HepG2 (cell line): ENCODE data around the gene LINS1. TPM values are rescaled to one million over a fixed set of nuclear protein-coding genes. Genes with fewer than 3 reads are reported as not detected.

ENCODE experiments used
- ATAC-seq: fragments of 200-7000 bp; cut with Tn5 transposase; 3 replicates; pipeline ENCODE4 v1.9.1; 2020; ENCODE audit warnings: mild to moderate bottlenecking, moderate library complexity
- BruUV-seq: library from RNA; stranded (reverse); fragments of 400-500 nt; replicated peaks from 2 replicates; lab custom pipeline; 2021; lab: Mats Ljungman, UMichigan
- CTCF ChIA-PET: fragments of 300-600 bp; formaldehyde crosslinking; extraction: SDS; loops from one replicate; lab custom pipeline; 2021; ENCODE audit warnings: low total read pairs, inconsistent platforms, low intra/inter-chr PET ratio; lab: Yijun Ruan, JAX
- POLR2A ChIA-PET: fragments of 350-600 bp; sonication (Branson Sonifier 250); formaldehyde crosslinking; loops from one replicate; lab custom pipeline; 2020; ENCODE audit warnings: antibody characterized with exemption, inconsistent platforms; lab: Yijun Ruan, JAX
- DNase-seq: peaks from one replicate; pipeline ENCODE4 v3.0.0-alpha.2; 2015; ENCODE audit warnings: low spot score
- FAIRE-seq: peaks from 3 replicates; lab custom pipeline; 2011; peaks lifted over from hg19 to GRCh38; lab: Jason Lieb, UNC
- H2AFZ ChIP-seq: one replicate; pipeline ENCODE4 v1.6.1; 2011; ENCODE audit warnings: low read length, inconsistent platforms
- H3K27ac ChIP-seq: fragments of 300-600 bp; 3 replicates; pipeline ENCODE4 v1.8.0; 2011; ENCODE audit warnings: mixed run types, mild to moderate bottlenecking, mixed read lengths, low read length, inconsistent platforms; ENCODE audit not compliant: insufficient read depth; ENCODE audit errors: extremely low read length
- H3K27me3 ChIP-seq, 2 experiments: fragments of 200-600 bp in 1 of 2; 2 replicates in 1 of 2; 3 replicates in 1 of 2; pipeline versions ENCODE4 v1.6.0 to v1.8.0; 2011; ENCODE audit warnings: low read length in 2 of 2, mild to moderate bottlenecking in 2 of 2, moderate library complexity in 2 of 2, inconsistent platforms in 1 of 2; ENCODE audit not compliant: insufficient read depth in 2 of 2, control insufficient read depth in 1 of 2
- H3K36me3 ChIP-seq, 2 experiments: fragments of 200-600 bp in 1 of 2; replicated peaks in 1 of 2; 2 replicates in 1 of 2; 3 replicates in 1 of 2; pipeline versions ENCODE4 v1.5.1 to v1.8.0; 2011; ENCODE audit warnings: low read length in 2 of 2, inconsistent platforms in 1 of 2; ENCODE audit not compliant: insufficient read depth in 2 of 2, control insufficient read depth in 1 of 2
- H3K4me1 ChIP-seq: 2 replicates; pipeline ENCODE4 v1.5.1; 2012; ENCODE audit warnings: low read length, inconsistent platforms; ENCODE audit not compliant: insufficient read depth
- H3K4me2 ChIP-seq: 2 replicates; pipeline ENCODE4 v1.6.0; 2011; ENCODE audit warnings: low read depth, low read length, inconsistent platforms
- H3K4me3 ChIP-seq, 3 experiments: fragments of 200-600 bp in 1 of 3; sonication (generic), shearing (Covaris generic) in 1 of 3; replicated peaks in 1 of 3; 2 replicates each; pipeline ENCODE4 v1.5.1; 2011 to 2016; ENCODE audit warnings: low read length in 3 of 3, inconsistent platforms in 2 of 3, low read depth in 2 of 3, mild to moderate bottlenecking in 2 of 3, control low read depth in 1 of 3, mixed read lengths in 1 of 3; ENCODE audit not compliant: insufficient read depth in 1 of 3
- H3K79me2 ChIP-seq: one replicate; pipeline ENCODE4 v1.6.1; 2011; ENCODE audit warnings: low read length, inconsistent platforms; ENCODE audit not compliant: insufficient read depth
- H3K9ac ChIP-seq: 2 replicates; pipeline ENCODE4 v1.6.0; 2011; ENCODE audit warnings: mild to moderate bottlenecking, low read depth, low read length, inconsistent platforms; ENCODE audit not compliant: insufficient read depth
- H3K9me3 ChIP-seq: 2 replicates; pipeline ENCODE4 v1.5.1; 2012; ENCODE audit warnings: mild to moderate bottlenecking, low read length
- H4K20me1 ChIP-seq: 2 replicates; pipeline ENCODE4 v1.6.0; 2011; ENCODE audit warnings: inconsistent platforms, mild to moderate bottlenecking, low read length, moderate library complexity; ENCODE audit not compliant: insufficient read depth
- ARNT ChIP-seq: fragments of 450-650 bp; IDR thresholded peaks from 2 replicates; pipeline ENCODE4 v1.6.1; 2017
- BCL6 ChIP-seq: IDR thresholded peaks from 2 replicates; pipeline ENCODE4 v1.6.1; 2016; ENCODE audit warnings: missing genetic modification reagents, missing compliant biosample characterization
- PHF8 ChIP-seq: sonication (generic); formaldehyde crosslinking; IDR thresholded peaks from 2 replicates; pipeline ENCODE4 v1.5.0; 2020; ENCODE audit warnings: missing genetic modification reagents
- POGZ ChIP-seq: sonication (generic); formaldehyde crosslinking; IDR thresholded peaks from 2 replicates; pipeline ENCODE4 v1.4.0; 2020; ENCODE audit warnings: mild to moderate bottlenecking, missing genetic modification reagents
- POLR2AphosphoS5 ChIP-seq: IDR thresholded peaks from 2 replicates; pipeline ENCODE4 v1.6.1; 2012; ENCODE audit warnings: low read depth, low read length
- RFXAP ChIP-seq: sonication (generic); formaldehyde crosslinking; IDR thresholded peaks from 2 replicates; pipeline ENCODE4 v1.4.0; 2020; ENCODE audit warnings: missing genetic modification reagents, borderline replicate concordance
- SNAPC2 ChIP-seq: sonication (generic); formaldehyde crosslinking; IDR thresholded peaks from 2 replicates; pipeline ENCODE4 v1.8.1; 2022; ENCODE audit warnings: mild to moderate bottlenecking, missing genetic modification reagents
- SYNCRIP ChIP-seq: fragments of 200-400 bp; formaldehyde crosslinking; IDR thresholded peaks from 2 replicates; pipeline ENCODE4 v1.6.1; 2018; ENCODE audit warnings: mild to moderate bottlenecking, low read depth, low read length; ENCODE audit not compliant: insufficient read depth
- XRCC5 ChIP-seq: fragments of 200-400 bp; formaldehyde crosslinking; optimal IDR thresholded peaks from 2 replicates; pipeline ENCODE3; 2017; ENCODE audit warnings: mild to moderate bottlenecking, low read length
- ZBTB38 ChIP-seq: sonication (generic); formaldehyde crosslinking; IDR thresholded peaks from 2 replicates; pipeline ENCODE4 v1.5.1; 2020; ENCODE audit warnings: mild to moderate bottlenecking, missing genetic modification reagents
- ZNF253 ChIP-seq: sonication (generic); formaldehyde crosslinking; IDR thresholded peaks from 2 replicates; pipeline ENCODE4 v1.8.0; 2022; ENCODE audit warnings: mild to moderate bottlenecking, missing genetic modification reagents, borderline replicate concordance
- ZNF605 ChIP-seq: sonication (generic); formaldehyde crosslinking; IDR thresholded peaks from 2 replicates; pipeline ENCODE4 v1.8.0; 2022; ENCODE audit warnings: mild to moderate bottlenecking, missing genetic modification reagents
- ZNF629 ChIP-seq: sonication (generic); formaldehyde crosslinking; conservative IDR thresholded peaks from 2 replicates; pipeline ENCODE4 v1.5.0; 2020; ENCODE audit warnings: missing genetic modification reagents
- ZNF772 ChIP-seq: sonication (generic); formaldehyde crosslinking; IDR thresholded peaks from 2 replicates; pipeline ENCODE4 v1.5.0; 2020; ENCODE audit warnings: mild to moderate bottlenecking, missing genetic modification reagents
- ZNF776 ChIP-seq: sonication (generic); formaldehyde crosslinking; IDR thresholded peaks from 2 replicates; pipeline ENCODE4 v1.4.0; 2020; ENCODE audit warnings: mild to moderate bottlenecking, missing genetic modification reagents
- WGBS: methylation state at CpG from one replicate; pipeline ENCODE4 v1.1.6; 2017; ENCODE audit warnings: low lambda C conversion rate; 5-methylcytosine and 5-hydroxymethylcytosine counted together
- in situ Hi-C: cut with HindIII; loops from 2 replicates; pipeline ENCODE4 v1.10.0; 2017; ENCODE audit warnings: low pct_unique_long_range_greater_than_20kb; ENCODE audit not compliant: extremely low pct_ligation_motif_present
- intact Hi-C: fragments of 100-400 bp; cut with micrococcal nuclease; formaldehyde crosslinking; loops from one replicate; pipeline ENCODE4 v1.10.0; 2022; ENCODE audit not compliant: unreplicated experiment
- polyA plus RNA-seq, 8 experiments: library from polyadenylated mRNA; depleted of rRNA in 3 of 8; stranded (reverse) in 7 of 8; unstranded in 1 of 8; fragments of >200 nt; fragmentation: Illumina TruSeq in 4 of 8; extraction: Trizol in 4 of 8; gene quantifications; 2 replicates each; pipeline versions ENCODE4 v1.2.1 to v1.2.3, GENCODE V29; 2011 to 2016; ENCODE audit warnings: low read depth in 4 of 8, missing spikeins in 1 of 8, mixed read lengths in 1 of 8; ENCODE audit not compliant: insufficient read depth in 1 of 8
- total RNA-seq, 5 experiments: library from RNA; depleted of rRNA; stranded (reverse); fragments of >200 nt; fragmentation: Illumina TruSeq; extraction: Trizol; gene quantifications; 2 replicates each; pipeline ENCODE4 v1.2.3, GENCODE V29; 2016; ENCODE audit warnings: low read depth in 1 of 5
- TF ChIP-seq, protein P1 (sequence below): sonication (generic); formaldehyde crosslinking; IDR thresholded peaks from 2 replicates; pipeline ENCODE4 v1.4.0; 2020; ENCODE audit warnings: mild to moderate bottlenecking, low read depth, missing genetic modification reagents
- TF ChIP-seq, protein P2 (sequence below): sonication (generic); formaldehyde crosslinking; IDR thresholded peaks from 2 replicates; pipeline ENCODE4; 2020; ENCODE audit warnings: missing genetic modification reagents, mild to moderate bottlenecking, borderline replicate concordance
- TF ChIP-seq, protein P3 (sequence below): sonication (generic); formaldehyde crosslinking; IDR thresholded peaks from 2 replicates; pipeline ENCODE4 v1.4.0; 2020; ENCODE audit warnings: missing genetic modification reagents, low read depth, mild to moderate bottlenecking, borderline replicate concordance
- TF ChIP-seq, protein P4 (sequence below): sonication (generic); formaldehyde crosslinking; conservative IDR thresholded peaks from 2 replicates; pipeline ENCODE4 v1.4.0; 2020; ENCODE audit warnings: missing genetic modification reagents

LINS1 gene
- total and polyA plus RNA-seq, 2 of the 13 experiments (the other 11 are each of a cell fraction or from before 2014, with no cell fraction given), result 9.8 to 10.4 TPM

DNA sequence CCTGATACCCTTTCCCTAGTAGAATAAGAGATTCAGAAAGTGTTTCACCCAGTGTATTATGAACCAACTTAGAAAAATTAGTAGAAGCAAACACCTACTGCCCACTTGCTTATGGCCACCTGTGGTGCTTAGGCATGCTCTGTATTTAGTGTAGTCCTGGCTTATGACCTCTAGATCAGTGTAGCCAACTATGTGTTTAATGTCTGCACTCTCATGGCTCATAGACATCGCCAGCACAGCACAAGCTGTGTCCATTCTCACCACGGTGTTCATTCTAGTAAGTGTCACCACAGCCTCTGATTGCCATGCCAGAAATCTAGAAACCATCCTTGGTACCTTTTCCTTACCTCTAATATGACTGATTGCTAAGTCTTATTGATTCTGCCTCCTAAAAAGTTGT, 14.7 kb upstream of the LINS1 start (continued):
- no peak for TF ChIP-seq BCL6
- no peak for TF ChIP-seq RFXAP (CRISPR knock-in tag)
- no peak for TF ChIP-seq XRCC5
- no peak for TF ChIP-seq ZNF776 (CRISPR knock-in tag)
- no peak for TF ChIP-seq ZNF772 (CRISPR knock-in tag)
- TF ChIP-seq, all 625 proteins: peak for 0

DNA sequence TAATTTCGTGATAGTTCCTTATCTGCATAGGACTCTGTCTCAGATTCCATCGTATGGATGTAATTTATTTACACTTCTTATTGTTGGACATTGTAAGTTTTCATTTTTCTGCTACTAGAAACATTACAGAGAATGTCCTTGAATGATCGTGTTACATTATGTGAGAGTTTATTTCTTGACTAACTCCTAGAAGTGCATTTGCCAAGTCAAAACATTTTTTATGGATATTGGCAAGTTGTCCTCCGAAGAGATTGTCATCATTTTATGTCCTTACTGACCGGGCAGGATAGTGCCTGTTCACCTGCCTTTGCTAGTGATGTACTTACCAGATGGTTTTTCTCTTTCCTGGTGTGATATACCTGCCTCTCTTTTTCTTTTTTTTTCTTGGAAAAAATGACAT, 13.8 kb upstream of the LINS1 start:
- no peak overlapping the region for H3K9ac ChIP-seq
- no peak overlapping the region for H2AFZ ChIP-seq
- H3K27me3 ChIP-seq, result no peaks in the 10 kb centered on the region; a peak in 1 of 5 replicates
- POLR2A ChIA-PET, result no interaction called here
- no peak for ATAC-seq
- H3K9me3 ChIP-seq, result no peaks in the 10 kb centered on the region
- no peaks in the 10 kb centered on the region for H4K20me1 ChIP-seq
- H3K79me2 ChIP-seq, result peaks cover 4% of the 10 kb centered on the region
- H3K27ac ChIP-seq, result no peak overlapping the region
- intact Hi-C loops (no loop called here), in situ Hi-C loops (no loop called here)
- no peak for FAIRE-seq
- no TSS peak for BruUV-seq
- no peak overlapping the region for H3K4me2 ChIP-seq
- H3K36me3 ChIP-seq, result peaks cover 10 to 71% of the 10 kb centered on the region in 2 experiments
- H3K4me1 ChIP-seq, result no peaks in the 10 kb centered on the region
- no peak for TF ChIP-seq ZBTB38
- TF ChIP-seq ZNF253 (CRISPR knock-in tag), result no peak
- no peak for TF ChIP-seq SNAPC2
- no peak for TF ChIP-seq POLR2AphosphoS5
- no peak for TF ChIP-seq POGZ
- no peak for TF ChIP-seq ARNT
- TF ChIP-seq SYNCRIP, result no peak
- TF ChIP-seq, protein P1, sequence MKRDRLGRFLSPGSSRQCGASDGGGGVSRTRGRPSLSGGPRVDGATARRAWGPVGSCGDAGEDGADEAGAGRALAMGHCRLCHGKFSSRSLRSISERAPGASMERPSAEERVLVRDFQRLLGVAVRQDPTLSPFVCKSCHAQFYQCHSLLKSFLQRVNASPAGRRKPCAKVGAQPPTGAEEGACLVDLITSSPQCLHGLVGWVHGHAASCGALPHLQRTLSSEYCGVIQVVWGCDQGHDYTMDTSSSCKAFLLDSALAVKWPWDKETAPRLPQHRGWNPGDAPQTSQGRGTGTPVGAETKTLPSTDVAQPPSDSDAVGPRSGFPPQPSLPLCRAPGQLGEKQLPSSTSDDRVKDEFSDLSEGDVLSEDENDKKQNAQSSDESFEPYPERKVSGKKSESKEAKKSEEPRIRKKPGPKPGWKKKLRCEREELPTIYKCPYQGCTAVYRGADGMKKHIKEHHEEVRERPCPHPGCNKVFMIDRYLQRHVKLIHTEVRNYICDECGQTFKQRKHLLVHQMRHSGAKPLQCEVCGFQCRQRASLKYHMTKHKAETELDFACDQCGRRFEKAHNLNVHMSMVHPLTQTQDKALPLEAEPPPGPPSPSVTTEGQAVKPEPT (CRISPR knock-in tag), result no peak
- TF ChIP-seq, protein P2, sequence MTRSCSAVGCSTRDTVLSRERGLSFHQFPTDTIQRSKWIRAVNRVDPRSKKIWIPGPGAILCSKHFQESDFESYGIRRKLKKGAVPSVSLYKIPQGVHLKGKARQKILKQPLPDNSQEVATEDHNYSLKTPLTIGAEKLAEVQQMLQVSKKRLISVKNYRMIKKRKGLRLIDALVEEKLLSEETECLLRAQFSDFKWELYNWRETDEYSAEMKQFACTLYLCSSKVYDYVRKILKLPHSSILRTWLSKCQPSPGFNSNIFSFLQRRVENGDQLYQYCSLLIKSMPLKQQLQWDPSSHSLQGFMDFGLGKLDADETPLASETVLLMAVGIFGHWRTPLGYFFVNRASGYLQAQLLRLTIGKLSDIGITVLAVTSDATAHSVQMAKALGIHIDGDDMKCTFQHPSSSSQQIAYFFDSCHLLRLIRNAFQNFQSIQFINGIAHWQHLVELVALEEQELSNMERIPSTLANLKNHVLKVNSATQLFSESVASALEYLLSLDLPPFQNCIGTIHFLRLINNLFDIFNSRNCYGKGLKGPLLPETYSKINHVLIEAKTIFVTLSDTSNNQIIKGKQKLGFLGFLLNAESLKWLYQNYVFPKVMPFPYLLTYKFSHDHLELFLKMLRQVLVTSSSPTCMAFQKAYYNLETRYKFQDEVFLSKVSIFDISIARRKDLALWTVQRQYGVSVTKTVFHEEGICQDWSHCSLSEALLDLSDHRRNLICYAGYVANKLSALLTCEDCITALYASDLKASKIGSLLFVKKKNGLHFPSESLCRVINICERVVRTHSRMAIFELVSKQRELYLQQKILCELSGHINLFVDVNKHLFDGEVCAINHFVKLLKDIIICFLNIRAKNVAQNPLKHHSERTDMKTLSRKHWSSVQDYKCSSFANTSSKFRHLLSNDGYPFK, result no peak
- TF ChIP-seq, protein P3, sequence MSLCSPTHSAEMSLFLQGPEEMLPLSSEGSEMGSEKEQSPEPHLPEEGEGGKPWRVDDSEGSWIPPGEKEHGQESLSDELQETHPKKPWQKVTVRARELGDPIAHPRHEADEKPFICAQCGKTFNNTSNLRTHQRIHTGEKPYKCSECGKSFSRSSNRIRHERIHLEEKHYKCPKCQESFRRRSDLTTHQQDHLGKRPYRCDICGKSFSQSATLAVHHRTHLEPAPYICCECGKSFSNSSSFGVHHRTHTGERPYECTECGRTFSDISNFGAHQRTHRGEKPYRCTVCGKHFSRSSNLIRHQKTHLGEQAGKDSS (CRISPR knock-in tag), result no peak
- TF ChIP-seq ZNF605 (CRISPR knock-in tag), result no peak
- TF ChIP-seq, protein P4, sequence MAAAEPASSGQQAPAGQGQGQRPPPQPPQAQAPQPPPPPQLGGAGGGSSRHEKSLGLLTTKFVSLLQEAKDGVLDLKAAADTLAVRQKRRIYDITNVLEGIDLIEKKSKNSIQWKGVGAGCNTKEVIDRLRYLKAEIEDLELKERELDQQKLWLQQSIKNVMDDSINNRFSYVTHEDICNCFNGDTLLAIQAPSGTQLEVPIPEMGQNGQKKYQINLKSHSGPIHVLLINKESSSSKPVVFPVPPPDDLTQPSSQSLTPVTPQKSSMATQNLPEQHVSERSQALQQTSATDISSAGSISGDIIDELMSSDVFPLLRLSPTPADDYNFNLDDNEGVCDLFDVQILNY (CRISPR knock-in tag), result no peak
- TF ChIP-seq ZNF629, result no peak
- no peak for TF ChIP-seq PHF8 (CRISPR knock-in tag)
- TF ChIP-seq, all 625 proteins: peak for 0
- no peak overlapping the region for H3K4me3 ChIP-seq
- CTCF ChIA-PET, result no interaction called here
- DNase-seq, result no peak
- 74% methylated on average over 5 of the region's 5 CpGs for WGBS
